GM13977 (cell line): ENCODE results near the gene TBC1D22A.
"Not testable (repeated sequence)": the region's sequence is repeated elsewhere in the genome, so short reads cannot be mapped to it uniquely, and the experiment has no call there.

Experiments
- DNase-seq: peaks from one replicate; pipeline ENCODE4 v3.0.0; 2012; ENCODE audit warnings: low spot score
- in situ Hi-C: fragments of 300-500 bp; cut with MboI; formaldehyde crosslinking; loops from one replicate; pipeline ENCODE4 v1.12.0; 2022; ENCODE audit warnings: low sequenced_read_pairs, low pct_unique_long_range_greater_than_20kb, mixed read lengths, inconsistent platforms; ENCODE audit not compliant: unreplicated experiment
- TF ChIP-seq, protein P1 (sequence below): IDR thresholded peaks from 2 replicates; pipeline ENCODE4 v1.5.1; 2012; ENCODE audit warnings: mild to moderate bottlenecking, control low read depth; ENCODE audit not compliant: insufficient read depth; ENCODE audit errors: extremely low read depth, missing control alignments

Gene TBC1D22A

DNA sequence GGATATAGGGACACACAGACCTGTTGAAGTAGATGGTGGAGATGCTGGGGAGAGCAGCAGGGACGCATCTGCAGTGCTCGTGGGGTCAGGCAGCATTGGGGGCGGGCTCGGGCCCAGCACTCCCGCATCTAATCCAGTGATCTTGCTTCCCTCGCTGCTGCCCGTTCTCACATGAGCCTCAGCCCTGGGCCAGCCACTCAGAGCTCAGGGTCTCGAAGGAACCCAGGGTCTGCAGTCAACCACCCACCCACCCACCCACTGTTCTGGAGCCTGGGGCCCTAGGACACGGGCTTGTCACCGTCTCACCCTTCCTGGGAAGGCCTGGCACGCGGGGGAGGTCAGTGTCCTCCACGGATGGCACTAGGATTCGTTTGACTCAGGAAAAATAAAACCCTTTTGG, 406.0 kb downstream of the TBC1D22A start:
- in situ Hi-C loops: no loop called here
- TF ChIP-seq, protein P1, sequence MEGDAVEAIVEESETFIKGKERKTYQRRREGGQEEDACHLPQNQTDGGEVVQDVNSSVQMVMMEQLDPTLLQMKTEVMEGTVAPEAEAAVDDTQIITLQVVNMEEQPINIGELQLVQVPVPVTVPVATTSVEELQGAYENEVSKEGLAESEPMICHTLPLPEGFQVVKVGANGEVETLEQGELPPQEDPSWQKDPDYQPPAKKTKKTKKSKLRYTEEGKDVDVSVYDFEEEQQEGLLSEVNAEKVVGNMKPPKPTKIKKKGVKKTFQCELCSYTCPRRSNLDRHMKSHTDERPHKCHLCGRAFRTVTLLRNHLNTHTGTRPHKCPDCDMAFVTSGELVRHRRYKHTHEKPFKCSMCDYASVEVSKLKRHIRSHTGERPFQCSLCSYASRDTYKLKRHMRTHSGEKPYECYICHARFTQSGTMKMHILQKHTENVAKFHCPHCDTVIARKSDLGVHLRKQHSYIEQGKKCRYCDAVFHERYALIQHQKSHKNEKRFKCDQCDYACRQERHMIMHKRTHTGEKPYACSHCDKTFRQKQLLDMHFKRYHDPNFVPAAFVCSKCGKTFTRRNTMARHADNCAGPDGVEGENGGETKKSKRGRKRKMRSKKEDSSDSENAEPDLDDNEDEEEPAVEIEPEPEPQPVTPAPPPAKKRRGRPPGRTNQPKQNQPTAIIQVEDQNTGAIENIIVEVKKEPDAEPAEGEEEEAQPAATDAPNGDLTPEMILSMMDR: no peak

DNA sequence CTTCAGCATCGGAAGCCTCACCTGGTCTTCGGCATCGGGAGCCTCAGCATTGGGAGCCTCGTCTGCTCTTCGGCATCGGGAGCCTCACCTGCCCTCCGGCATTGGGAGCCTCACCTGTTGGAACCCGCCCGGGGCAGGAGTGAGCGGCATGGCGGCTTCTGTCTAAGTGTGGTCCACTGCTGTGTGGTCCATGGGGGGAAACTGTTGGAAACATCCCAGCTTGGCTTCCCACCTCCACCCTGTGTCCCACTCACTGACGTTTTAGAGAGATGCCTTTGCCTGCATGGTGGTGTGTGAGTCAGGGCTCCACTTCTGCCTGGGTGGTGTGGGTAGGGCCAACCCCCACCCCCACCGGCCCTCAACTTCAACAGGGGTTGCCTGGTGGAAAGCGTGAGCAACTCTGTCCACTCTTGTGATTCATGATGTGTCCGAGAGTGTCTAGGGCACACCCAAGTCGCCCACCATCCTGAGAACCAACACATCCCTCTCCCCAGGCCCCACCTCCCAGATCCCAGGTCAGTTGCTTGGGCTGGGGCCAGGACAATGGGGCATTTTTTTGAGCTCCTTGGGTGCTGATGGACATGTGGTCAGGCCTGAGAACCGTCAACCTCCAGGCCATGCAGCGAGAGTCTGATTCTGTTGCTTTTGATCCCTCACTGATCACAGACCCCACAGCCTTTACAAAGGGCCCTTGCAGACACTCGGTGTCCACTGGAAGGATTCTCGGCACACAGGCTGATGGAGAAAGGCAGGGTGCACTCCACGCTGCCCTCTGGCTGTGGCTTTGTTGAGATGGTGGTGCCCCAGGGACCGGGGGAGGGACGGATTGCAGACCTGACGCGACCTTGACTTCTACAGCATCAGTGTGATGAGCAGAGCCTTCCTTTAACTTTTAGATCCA, 406.7 kb downstream of the TBC1D22A start:
- TF ChIP-seq, protein P1: no peak
- in situ Hi-C loops: no loop called here
- no peak for DNase-seq

More for the DNA sequence above, 406.0 kb downstream of the TBC1D22A start:
- no peak for DNase-seq

DNA sequence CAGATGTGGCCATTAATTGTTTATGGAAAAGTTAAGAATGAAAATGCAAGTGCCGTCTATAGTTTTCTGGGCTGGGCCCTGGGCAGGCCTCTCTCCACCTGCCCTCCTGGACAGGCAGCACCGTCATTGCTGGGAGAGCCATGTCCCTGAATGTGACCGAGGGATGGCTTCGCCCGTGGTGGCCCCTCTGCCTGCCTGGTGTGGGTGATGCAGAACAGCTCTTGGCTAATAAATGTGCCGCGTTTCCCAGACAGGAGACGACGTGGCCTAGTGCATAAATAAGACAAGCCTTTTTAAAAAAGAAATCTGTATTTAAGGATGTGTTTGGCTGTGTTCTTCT, 407.3 kb downstream of the TBC1D22A start:
- DNase-seq: no peak
- in situ Hi-C loops: no loop called here
- TF ChIP-seq, protein P1: no peak

DNA sequence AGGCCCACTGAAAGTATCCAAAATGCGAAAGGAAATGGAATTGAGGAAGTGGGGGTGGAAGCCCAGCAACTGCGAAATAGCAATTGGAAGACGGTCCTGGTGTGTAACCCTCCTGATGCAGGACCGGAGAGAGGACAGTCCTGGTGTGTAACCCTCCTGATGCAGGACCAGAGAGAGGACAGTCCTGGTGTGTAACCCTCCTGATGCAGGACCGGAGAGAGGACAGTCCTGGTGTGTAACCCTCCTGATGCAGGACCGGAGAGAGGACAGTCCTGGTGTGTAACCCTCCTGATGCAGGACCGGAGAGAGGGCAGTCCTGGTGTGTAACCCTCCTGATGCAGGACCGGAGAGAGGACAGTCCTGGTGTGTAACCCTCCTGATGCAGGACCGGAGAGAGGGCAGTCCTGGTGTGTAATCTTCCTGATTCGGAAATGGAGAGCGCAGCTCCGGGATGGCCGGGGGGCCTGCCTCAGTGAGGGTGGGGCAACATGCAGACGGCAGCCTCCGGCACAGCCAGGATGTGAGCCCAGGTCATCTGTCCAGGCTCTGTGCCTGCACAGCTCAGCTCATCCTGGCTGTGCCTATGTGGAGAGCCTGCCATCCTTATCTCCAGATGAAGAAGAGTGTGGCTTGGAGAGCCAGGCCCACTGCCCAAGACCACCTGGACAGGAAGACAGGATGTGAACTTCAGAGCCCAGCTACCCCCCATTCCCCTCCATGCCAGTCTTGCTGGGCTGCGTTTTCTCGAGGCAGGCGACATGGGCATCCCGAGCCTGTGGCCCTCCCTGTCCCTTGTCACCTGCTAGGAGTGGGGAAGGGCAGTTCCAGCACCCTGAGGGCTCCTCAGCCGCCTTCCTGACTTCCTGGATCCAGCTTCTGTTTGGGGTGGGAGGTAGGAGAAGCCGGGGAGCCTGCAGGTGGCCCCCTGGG, 408.3 kb downstream of the TBC1D22A start:
- DNase-seq, in situ Hi-C loops: not testable (repeated sequence)

DNA sequence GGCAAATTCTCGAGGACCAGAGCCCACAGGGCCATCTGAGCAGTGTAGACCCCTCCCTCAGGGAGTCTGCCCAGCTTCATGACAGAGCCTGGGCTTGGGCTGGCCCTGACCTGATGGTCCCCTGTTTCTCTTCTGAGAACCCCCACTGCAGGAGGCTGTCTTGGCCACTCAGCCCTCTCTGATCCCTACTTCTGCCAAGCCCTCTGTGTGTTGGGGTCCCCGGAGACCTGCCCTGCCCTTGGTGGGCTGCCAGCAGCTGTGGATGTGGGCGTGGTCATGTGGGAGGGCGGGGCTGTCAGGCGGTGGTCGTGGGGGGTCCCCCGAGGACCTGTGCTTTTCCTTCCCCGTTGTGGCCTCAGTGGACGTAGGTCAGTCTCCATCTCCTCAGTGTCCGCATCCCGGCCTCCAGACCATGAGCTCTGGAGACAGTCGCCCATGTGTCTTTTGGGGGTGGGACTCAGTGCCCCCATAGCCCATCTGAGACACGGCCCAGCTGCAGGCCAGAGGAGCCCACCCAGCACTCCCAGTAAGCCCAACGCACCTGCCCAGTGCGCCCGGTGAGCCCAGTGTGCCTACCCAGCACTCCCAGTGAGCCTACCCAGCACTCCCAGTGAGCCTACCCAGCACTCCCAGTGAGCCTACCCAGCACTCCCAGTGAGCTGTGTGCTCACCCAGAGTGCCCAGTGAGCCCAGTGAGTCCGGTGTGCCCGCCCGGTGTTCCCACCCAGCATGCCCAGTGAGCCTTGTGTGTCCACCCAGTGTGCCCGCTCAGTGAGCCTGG, 409.2 kb downstream of the TBC1D22A start:
- no peak for DNase-seq
- in situ Hi-C loops: no loop called here
- TF ChIP-seq, protein P1: no peak

DNA sequence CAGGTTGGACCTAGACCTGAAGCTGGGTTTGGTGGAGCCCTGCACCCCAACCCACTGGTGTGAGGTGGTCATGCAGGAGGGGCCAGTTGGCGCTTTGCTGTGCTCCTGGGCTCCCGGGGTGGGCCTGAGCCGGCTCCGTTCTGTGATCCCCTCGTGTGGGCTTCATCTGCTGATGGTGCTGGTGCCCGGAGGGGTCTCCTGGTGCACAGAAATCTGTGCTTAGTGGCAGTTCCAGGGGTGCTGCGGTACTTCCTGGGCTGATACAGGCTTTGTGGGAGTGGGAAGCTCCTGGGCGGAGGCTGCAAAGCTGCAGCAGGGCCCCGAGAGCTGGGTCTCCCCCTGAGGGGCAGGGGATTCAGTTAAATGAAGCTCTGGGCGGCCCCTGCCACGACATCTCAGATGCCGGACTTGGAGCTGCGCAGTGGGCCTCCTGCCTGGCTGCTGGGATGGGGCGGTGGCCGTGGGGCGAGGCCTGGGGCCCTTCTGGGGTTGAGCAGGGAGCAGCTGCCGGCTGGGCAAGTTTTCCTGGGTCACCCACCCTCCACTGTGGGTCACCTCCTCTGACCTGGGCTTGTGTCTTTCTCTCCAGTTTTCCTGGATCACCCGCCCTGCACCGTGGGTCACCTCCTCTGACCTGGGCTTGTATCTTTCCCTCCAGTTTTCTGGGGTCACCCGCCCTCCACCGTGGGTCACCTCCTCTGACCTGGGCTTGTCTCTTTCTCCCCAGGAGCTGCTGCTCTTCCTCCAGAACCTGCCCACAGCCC, 410.5 kb downstream of the TBC1D22A start:
- no peak for DNase-seq
- in situ Hi-C loops: no loop called here
- TF ChIP-seq, protein P1: no peak
